ENCODE measurements around the gene GSTCD.

Gene GSTCD

DNA sequence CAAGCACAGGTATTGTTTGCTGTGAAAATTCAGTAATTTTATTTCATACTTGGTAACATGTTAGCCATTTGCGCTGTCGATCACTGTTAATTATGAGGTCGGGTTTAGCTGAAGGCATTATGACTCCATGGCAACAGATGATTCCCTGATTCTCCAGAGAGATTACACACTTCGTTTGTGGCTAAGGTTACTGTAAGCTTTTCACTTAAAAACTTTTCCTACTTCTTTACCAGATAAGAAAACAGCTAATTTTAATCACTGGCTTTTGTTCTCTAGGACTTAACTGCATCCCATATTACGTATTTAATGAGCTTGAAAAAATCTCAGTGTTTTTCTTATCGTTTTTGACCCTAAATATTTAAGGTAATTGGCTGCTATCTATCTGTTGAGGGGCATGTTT is 2.1 kb downstream of the GSTCD start:
- Histone ChIP-seq H3K27ac (no peak overlapping the region), H3K36me3 (no peaks in the 10 kb centered on the region), H3K27me3 (no peaks in the 10 kb centered on the region), H3K4me1 (ENCODE audit: control insufficient read depth in 1 of 2, insufficient read depth in 1 of 2, low read depth in 1 of 2, low read length in 1 of 2) (peaks cover 36 to 37% of the 10 kb centered on the region in 2 experiments), H3K9me3 (no peaks in the 10 kb centered on the region), H3K4me3 (ENCODE audit: low read depth in 1 of 2, low read length in 1 of 2) (no peak overlapping the region)
- TF ChIP-seq, protein P1, sequence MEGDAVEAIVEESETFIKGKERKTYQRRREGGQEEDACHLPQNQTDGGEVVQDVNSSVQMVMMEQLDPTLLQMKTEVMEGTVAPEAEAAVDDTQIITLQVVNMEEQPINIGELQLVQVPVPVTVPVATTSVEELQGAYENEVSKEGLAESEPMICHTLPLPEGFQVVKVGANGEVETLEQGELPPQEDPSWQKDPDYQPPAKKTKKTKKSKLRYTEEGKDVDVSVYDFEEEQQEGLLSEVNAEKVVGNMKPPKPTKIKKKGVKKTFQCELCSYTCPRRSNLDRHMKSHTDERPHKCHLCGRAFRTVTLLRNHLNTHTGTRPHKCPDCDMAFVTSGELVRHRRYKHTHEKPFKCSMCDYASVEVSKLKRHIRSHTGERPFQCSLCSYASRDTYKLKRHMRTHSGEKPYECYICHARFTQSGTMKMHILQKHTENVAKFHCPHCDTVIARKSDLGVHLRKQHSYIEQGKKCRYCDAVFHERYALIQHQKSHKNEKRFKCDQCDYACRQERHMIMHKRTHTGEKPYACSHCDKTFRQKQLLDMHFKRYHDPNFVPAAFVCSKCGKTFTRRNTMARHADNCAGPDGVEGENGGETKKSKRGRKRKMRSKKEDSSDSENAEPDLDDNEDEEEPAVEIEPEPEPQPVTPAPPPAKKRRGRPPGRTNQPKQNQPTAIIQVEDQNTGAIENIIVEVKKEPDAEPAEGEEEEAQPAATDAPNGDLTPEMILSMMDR (IDR thresholded peaks at IDR 0.05): no peak

GRCh38 chr4:105712766-105713165 is 4.2 kb downstream of the GSTCD start:
- H3K27ac ChIP-seq: no peak overlapping the region
- H3K4me1 ChIP-seq (ENCODE audit: control insufficient read depth in 1 of 2, insufficient read depth in 1 of 2, low read depth in 1 of 2, low read length in 1 of 2): peaks cover 30 to 33% of the 10 kb centered on the region in 2 experiments
- no peaks in the 10 kb centered on the region for H3K36me3 ChIP-seq
- H3K4me3 ChIP-seq (ENCODE audit: low read depth in 1 of 2, low read length in 1 of 2): no peak overlapping the region
- no peaks in the 10 kb centered on the region for H3K27me3 ChIP-seq
- TF ChIP-seq, protein P1 (IDR thresholded peaks at IDR 0.05): no peak
- no peaks in the 10 kb centered on the region for H3K9me3 ChIP-seq

DNA sequence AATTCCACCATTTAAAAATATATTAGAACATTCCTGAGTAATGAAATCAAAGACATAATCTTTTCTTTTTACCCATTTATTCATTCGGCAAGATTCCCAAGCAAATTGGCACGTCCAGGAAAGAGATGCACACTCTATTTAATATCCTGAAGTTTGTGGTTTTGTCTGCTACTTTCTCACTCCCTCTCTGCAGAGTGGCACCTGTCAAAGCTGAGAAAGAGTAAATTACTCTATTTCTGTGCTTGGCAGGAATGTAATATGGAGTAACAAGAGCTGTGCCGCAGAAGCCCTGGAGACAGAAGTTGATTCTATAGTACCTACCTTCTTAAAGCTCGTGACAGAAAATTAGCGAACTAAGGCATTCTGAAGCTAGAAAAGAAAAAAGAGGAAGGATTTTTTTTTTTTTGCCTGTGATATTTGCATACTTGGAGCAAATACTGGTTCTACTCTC is 5.5 kb downstream of the GSTCD start:
- peak overlapping the region; percentile 55 for H3K27ac ChIP-seq
- no peaks in the 10 kb centered on the region for H3K9me3 ChIP-seq
- TF ChIP-seq, protein P1 (IDR thresholded peaks at IDR 0.05): no peak
- H3K36me3 ChIP-seq: no peaks in the 10 kb centered on the region
- H3K27me3 ChIP-seq: no peaks in the 10 kb centered on the region
- H3K4me3 ChIP-seq (ENCODE audit: low read depth in 1 of 2, low read length in 1 of 2): peak overlapping the region; percentile 10 to 35
- H3K4me1 ChIP-seq (ENCODE audit: control insufficient read depth in 1 of 2, insufficient read depth in 1 of 2, low read depth in 1 of 2, low read length in 1 of 2): peaks cover 23 to 27% of the 10 kb centered on the region in 2 experiments

DNA sequence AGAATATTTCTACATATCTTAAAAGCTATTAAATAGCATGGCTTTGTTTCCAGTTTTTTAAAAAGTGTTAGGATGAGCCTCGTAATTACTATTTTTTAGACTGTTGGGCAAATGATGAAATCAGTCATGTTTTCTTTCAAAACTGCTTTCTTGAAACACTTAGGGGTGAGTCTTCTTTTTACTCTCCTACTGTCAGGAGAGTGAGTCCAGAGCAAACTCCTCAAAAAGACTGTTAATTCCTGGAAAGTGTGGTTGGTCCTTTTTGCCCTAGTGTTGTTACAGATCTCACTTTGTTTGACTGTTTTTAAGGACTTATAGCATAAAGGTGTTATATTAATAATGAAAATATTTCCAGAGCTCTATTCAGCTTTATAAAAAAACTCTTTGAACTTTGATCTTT is 6.3 kb downstream of the GSTCD start:
- TF ChIP-seq, protein P1 (IDR thresholded peaks at IDR 0.05): no peak
- Histone ChIP-seq H3K27ac (no peak overlapping the region), H3K27me3 (no peaks in the 10 kb centered on the region), H3K4me1 (ENCODE audit: control insufficient read depth in 1 of 2, insufficient read depth in 1 of 2, low read depth in 1 of 2, low read length in 1 of 2) (peaks cover 18 to 21% of the 10 kb centered on the region in 2 experiments), H3K9me3 (no peaks in the 10 kb centered on the region), H3K4me3 (ENCODE audit: low read depth in 1 of 2, low read length in 1 of 2) (no peak overlapping the region), H3K36me3 (peaks cover 5% of the 10 kb centered on the region)

DNA sequence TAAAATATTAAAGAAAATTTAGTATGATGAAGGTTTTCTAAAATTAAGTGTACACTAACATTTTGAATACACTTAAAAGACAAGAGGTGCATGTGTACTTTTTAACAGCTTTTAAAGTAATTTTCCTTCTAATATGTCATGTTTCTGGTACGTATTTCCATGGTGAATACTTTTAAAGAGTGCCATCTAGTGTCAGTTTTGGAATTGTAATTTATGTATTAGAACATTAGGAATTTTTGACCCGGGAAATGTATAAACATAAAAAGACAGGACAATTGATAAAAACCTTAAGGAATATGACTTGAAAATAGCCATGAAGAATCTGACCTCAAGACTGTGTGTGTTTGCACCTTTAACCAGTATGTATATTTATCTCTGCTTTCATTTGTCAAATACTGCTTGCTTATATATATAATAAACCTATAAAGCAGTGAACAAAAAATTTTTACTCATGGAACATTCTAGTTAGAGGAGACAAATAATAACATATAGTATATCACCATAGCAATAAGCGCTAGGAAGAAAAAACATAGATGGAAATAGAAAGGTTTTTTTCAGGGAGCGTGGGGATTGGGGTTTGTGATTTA is 7.2 kb downstream of the GSTCD start:
- H3K4me1 ChIP-seq (ENCODE audit: control insufficient read depth in 1 of 2, insufficient read depth in 1 of 2, low read depth in 1 of 2, low read length in 1 of 2): peaks cover 18 to 21% of the 10 kb centered on the region in 2 experiments
- H3K36me3 ChIP-seq: peaks cover 5% of the 10 kb centered on the region
- no peaks in the 10 kb centered on the region for H3K27me3 ChIP-seq
- H3K9me3 ChIP-seq: no peaks in the 10 kb centered on the region
- no peak overlapping the region for H3K4me3 ChIP-seq (ENCODE audit: low read depth in 1 of 2, low read length in 1 of 2)
- TF ChIP-seq, protein P1 (IDR thresholded peaks at IDR 0.05): no peak
- no peak overlapping the region for H3K27ac ChIP-seq
